ENCODE measurements around the gene IPO13. TPM values are rescaled to one million over a fixed set of nuclear protein-coding genes. Genes with fewer than 3 reads are reported as not detected.

IPO13 gene
- total RNA-seq, 1 experiment from 2014 or later: 33.7 TPM

- peaks cover 26% of the 10 kb centered on the region for H3K36me3 ChIP-seq (ENCODE audit: low read depth, low read length)
- peaks cover 23% of the 10 kb centered on the region; the same call in 1 of the 2 replicates for H4K20me1 ChIP-seq (ENCODE audit: low read length)
- H3K27me3 ChIP-seq (ENCODE audit: low read length): no peaks in the 10 kb centered on the region
- peaks cover 48% of the 10 kb centered on the region for H3K4me1 ChIP-seq (ENCODE audit: insufficient read depth, low read length)
- intact Hi-C loops (cut with micrococcal nuclease): no loop called here
- peak overlapping the region; percentile 97 for H3K4me2 ChIP-seq (ENCODE audit: low read length)
- peaks cover 77% of the 10 kb centered on the region for H3K79me2 ChIP-seq (ENCODE audit: low read length)
- no peaks in the 10 kb centered on the region for H3K9me2 ChIP-seq (replicated peaks; ENCODE audit: low read length)
- H3F3A ChIP-seq (ENCODE audit: low read length, unreplicated experiment): no peaks in the 10 kb centered on the region
- ATAC-seq: no peak
- peak overlapping the region; percentile 77 for H3K4me3 ChIP-seq (ENCODE audit: low read length)
- no peaks in the 10 kb centered on the region for H3K9me3 ChIP-seq (ENCODE audit: low read length)
- H3K9ac ChIP-seq (ENCODE audit: low read length): peak overlapping the region; percentile 84
- peak; percentile 39 for DNase-seq
- POLR2A ChIA-PET (ENCODE audit: unreplicated experiment): no interaction called here
- CTCF ChIA-PET: no interaction called here
- H3K27ac ChIP-seq (ENCODE audit: low read length): peak overlapping the region; percentile 66
- no TSS peak for BruUV-seq (replicated peaks)
- TF ChIP-seq EZH2 (IDR thresholded peaks at IDR 0.05; ENCODE audit: low read length, unreplicated experiment) (no peak), CTCF (conservative IDR thresholded peaks at IDR 0.05; ENCODE audit: low read depth, low read length) (no peak), EZH2phosphoT487 (IDR thresholded peaks at IDR 0.05; ENCODE audit: borderline replicate concordance, low read length) (no peak)
- H2AFZ ChIP-seq (ENCODE audit: low read length): peak overlapping the region; percentile 80; the same call in 1 of the 2 replicates
These were observed 33.7 kb downstream of the IPO13 start for GRCh38 chr1:43980255-43981134.

GRCh38 chr1:43981135-43981491 lies 34.4 kb downstream of the IPO13 start:
- H3K27ac ChIP-seq (ENCODE audit: low read length): no peak overlapping the region
- DNase-seq (no peak), ATAC-seq (no peak)
- peaks cover 70% of the 10 kb centered on the region for H3K79me2 ChIP-seq (ENCODE audit: low read length)
- H3K4me3 ChIP-seq (ENCODE audit: low read length): no peak overlapping the region; the same call in 1 of the 2 replicates
- POLR2A ChIA-PET (ENCODE audit: unreplicated experiment): no interaction called here
- BruUV-seq (replicated peaks): no TSS peak
- CTCF ChIA-PET: no interaction called here
- peaks cover 18% of the 10 kb centered on the region; the same call in 1 of the 2 replicates for H4K20me1 ChIP-seq (ENCODE audit: low read length)
- H3K4me2 ChIP-seq (ENCODE audit: low read length): peak overlapping the region; percentile 97
- H3K9ac ChIP-seq (ENCODE audit: low read length): no peak overlapping the region
- peaks cover 26% of the 10 kb centered on the region for H3K36me3 ChIP-seq (ENCODE audit: low read depth, low read length)
- H3K9me3 ChIP-seq (ENCODE audit: low read length): no peaks in the 10 kb centered on the region
- TF ChIP-seq EZH2 (IDR thresholded peaks at IDR 0.05; ENCODE audit: low read length, unreplicated experiment) (no peak), CTCF (conservative IDR thresholded peaks at IDR 0.05; ENCODE audit: low read depth, low read length) (no peak), EZH2phosphoT487 (IDR thresholded peaks at IDR 0.05; ENCODE audit: borderline replicate concordance, low read length) (no peak)
- no peak overlapping the region for H2AFZ ChIP-seq (ENCODE audit: low read length)
- peaks cover 42% of the 10 kb centered on the region for H3K4me1 ChIP-seq (ENCODE audit: insufficient read depth, low read length)
- no peaks in the 10 kb centered on the region for H3K27me3 ChIP-seq (ENCODE audit: low read length)
- H3F3A ChIP-seq (ENCODE audit: low read length, unreplicated experiment): no peaks in the 10 kb centered on the region
- intact Hi-C loops (cut with micrococcal nuclease): no loop called here
- H3K9me2 ChIP-seq (replicated peaks; ENCODE audit: low read length): no peaks in the 10 kb centered on the region

- Histone ChIP-seq H3K36me3 (ENCODE audit: low read depth, low read length) (peaks cover 22% of the 10 kb centered on the region; the same call in 1 of the 2 replicates), H3K79me2 (ENCODE audit: low read length) (peaks cover 65% of the 10 kb centered on the region), H3K4me1 (ENCODE audit: insufficient read depth, low read length) (peaks cover 37% of the 10 kb centered on the region), H3K9me3 (ENCODE audit: low read length) (no peaks in the 10 kb centered on the region), H2AFZ (ENCODE audit: low read length) (no peak overlapping the region), H4K20me1 (ENCODE audit: low read length) (0 out of 2 replicates have a peak, but pooled peaks cover 13% of the 10 kb centered on the region), H3K4me3 (ENCODE audit: low read length) (no peak overlapping the region), H3K27me3 (ENCODE audit: low read length) (no peaks in the 10 kb centered on the region), H3K9me2 (replicated peaks; ENCODE audit: low read length) (no peaks in the 10 kb centered on the region), H3F3A (ENCODE audit: low read length, unreplicated experiment) (no peaks in the 10 kb centered on the region), H3K4me2 (ENCODE audit: low read length) (no peak overlapping the region), H3K9ac (ENCODE audit: low read length) (no peak overlapping the region), H3K27ac (ENCODE audit: low read length) (no peak overlapping the region)
- no peak for TF ChIP-seq EZH2phosphoT487 (IDR thresholded peaks at IDR 0.05; ENCODE audit: borderline replicate concordance, low read length)
- TF ChIP-seq CTCF (conservative IDR thresholded peaks at IDR 0.05; ENCODE audit: low read depth, low read length): no peak
- no peak for TF ChIP-seq EZH2 (IDR thresholded peaks at IDR 0.05; ENCODE audit: low read length, unreplicated experiment)
- no TSS peak for BruUV-seq (replicated peaks)
- intact Hi-C loops (cut with micrococcal nuclease): no loop called here
- no peak for ATAC-seq
- no peak for DNase-seq
- POLR2A ChIA-PET (ENCODE audit: unreplicated experiment): interaction anchor here (0.6 kb wide), 1 partner anchor 49 kb away, joined by 13 read pairs; the partner anchor contains the start of gene SLC6A9
- CTCF ChIA-PET: no interaction called here
These were observed 34.9 kb downstream of the IPO13 start for GRCh38 chr1:43981636-43982035.
